Lower lobe of right lung (tissue), 2 donors: ENCODE results near the gene BCLAF1. TPM values are rescaled to one million over a fixed set of nuclear protein-coding genes. Genes with fewer than 3 reads are reported as not detected.

Experiments
- ATAC-seq, 2 donors: fragments of 200-7000 bp; cut with Tn5 transposase; one replicate each; pipeline ENCODE4 v1.9.1; 2020 to 2022; ENCODE audit warnings: mild to moderate bottlenecking in 2 of 2, moderate library complexity in 2 of 2
- DNase-seq: peaks from one replicate; pipeline ENCODE4 v3.0.0-alpha.2; 2020
- H3K27ac ChIP-seq: fragments of 200-600 bp; one replicate; pipeline ENCODE4 v1.8.0; 2022
- H3K27me3 ChIP-seq: fragments of 200-600 bp; one replicate; pipeline ENCODE4 v1.8.0; 2022; ENCODE audit warnings: low read depth
- H3K36me3 ChIP-seq: fragments of 200-600 bp; one replicate; pipeline ENCODE4 v1.8.0; 2022; ENCODE audit warnings: mild to moderate bottlenecking
- H3K4me1 ChIP-seq: fragments of 200-600 bp; one replicate; pipeline ENCODE4 v1.8.0; 2022
- H3K4me3 ChIP-seq: fragments of 200-600 bp; one replicate; pipeline ENCODE4 v1.8.0; 2022; ENCODE audit warnings: mild to moderate bottlenecking
- H3K9me3 ChIP-seq: fragments of 200-600 bp; one replicate; pipeline ENCODE4 v1.8.0; 2022
- CTCF ChIP-seq: fragments of 200-600 bp; IDR thresholded peaks from one replicate; pipeline ENCODE4 v1.8.0; 2022; ENCODE audit warnings: antibody characterized with exemption, mild to moderate bottlenecking
- intact Hi-C: fragments of 100-400 bp; cut with DNase I; formaldehyde crosslinking; loops from one replicate; pipeline ENCODE4 v1.11.0; 2022
- total RNA-seq: library from RNA; stranded (reverse); fragmentation: NEBNext Ultra II Directional; extraction: Animal tissue kit (Norgen Biotek cat#: 25700); gene quantifications from one replicate; pipeline ENCODE4 v1.2.1, GENCODE V29; 2021
- donor health status: DM: no; HTN: yes; CAD: no; lungs with severe emphysema.

Gene BCLAF1
- total RNA-seq, 1 donor from 2014 or later, result 132 TPM

GRCh38 chr6:136335736-136336363 lies 46.2 kb upstream of the BCLAF1 start:
- Histone ChIP-seq H3K4me3 (no peak overlapping the region), H3K27ac (no peak overlapping the region), H3K27me3 (no peaks in the 10 kb centered on the region), H3K9me3 (no peaks in the 10 kb centered on the region), H3K36me3 (no peaks in the 10 kb centered on the region), H3K4me1 (no peaks in the 10 kb centered on the region)
- intact Hi-C loops, result no loop called here
- no peak for TF ChIP-seq CTCF
- ATAC-seq (no peak), DNase-seq (no peak)

- no peak overlapping the region for H3K27ac ChIP-seq
- no peak overlapping the region for H3K4me3 ChIP-seq
- no peaks in the 10 kb centered on the region for H3K4me1 ChIP-seq
- no peaks in the 10 kb centered on the region for H3K9me3 ChIP-seq
- DNase-seq, result no peak
- H3K36me3 ChIP-seq, result no peaks in the 10 kb centered on the region
- no peak for ATAC-seq
- no peaks in the 10 kb centered on the region for H3K27me3 ChIP-seq
- intact Hi-C loops, result no loop called here
- no peak for TF ChIP-seq CTCF
Observed at GRCh38 chr6:136334853-136335252, 45.2 kb upstream of the BCLAF1 start.

GRCh38 chr6:136334465-136334846 lies 44.8 kb upstream of the BCLAF1 start:
- H3K4me3 ChIP-seq, result no peak overlapping the region
- DNase-seq (no peak), ATAC-seq (no peak)
- H3K27ac ChIP-seq, result no peak overlapping the region
- no peaks in the 10 kb centered on the region for H3K27me3 ChIP-seq
- no peak for TF ChIP-seq CTCF
- intact Hi-C loops, result no loop called here
- no peaks in the 10 kb centered on the region for H3K4me1 ChIP-seq
- H3K36me3 ChIP-seq, result no peaks in the 10 kb centered on the region
- H3K9me3 ChIP-seq, result no peaks in the 10 kb centered on the region

- no peaks in the 10 kb centered on the region for H3K27me3 ChIP-seq
- TF ChIP-seq CTCF, result no peak
- no peaks in the 10 kb centered on the region for H3K4me1 ChIP-seq
- no peak overlapping the region for H3K4me3 ChIP-seq
- no peaks in the 10 kb centered on the region for H3K9me3 ChIP-seq
- no peak for DNase-seq
- intact Hi-C loops, result no loop called here
- ATAC-seq, result no peak
- H3K27ac ChIP-seq, result no peak overlapping the region
- no peaks in the 10 kb centered on the region for H3K36me3 ChIP-seq
Observed at GRCh38 chr6:136333824-136334464, 44.3 kb upstream of the BCLAF1 start.

GRCh38 chr6:136331461-136331860 lies 41.8 kb upstream of the BCLAF1 start:
- H3K4me3 ChIP-seq, result no peak overlapping the region
- H3K27ac ChIP-seq, result no peak overlapping the region
- no peaks in the 10 kb centered on the region for H3K9me3 ChIP-seq
- no peaks in the 10 kb centered on the region for H3K27me3 ChIP-seq
- no peak for DNase-seq
- no peak for TF ChIP-seq CTCF
- H3K4me1 ChIP-seq, result no peaks in the 10 kb centered on the region
- H3K36me3 ChIP-seq, result no peaks in the 10 kb centered on the region
- ATAC-seq, result no peak
- intact Hi-C loops, result no loop called here
